Stimulated activated CD4-positive, alpha-beta T cell treated with anti-CD3 and anti-CD28 coated beads, TNF-alpha, amount 100 ng/mL, for 4 hours (primary cell): ENCODE measurements around the gene METTL17.

Experiments used
- DNase-seq, 3 experiments: peaks; one replicate each; pipeline ENCODE4 v3.0.0-alpha.2; 2020; ENCODE audit warnings: low read depth in 3 of 3

METTL17 gene

DNA sequence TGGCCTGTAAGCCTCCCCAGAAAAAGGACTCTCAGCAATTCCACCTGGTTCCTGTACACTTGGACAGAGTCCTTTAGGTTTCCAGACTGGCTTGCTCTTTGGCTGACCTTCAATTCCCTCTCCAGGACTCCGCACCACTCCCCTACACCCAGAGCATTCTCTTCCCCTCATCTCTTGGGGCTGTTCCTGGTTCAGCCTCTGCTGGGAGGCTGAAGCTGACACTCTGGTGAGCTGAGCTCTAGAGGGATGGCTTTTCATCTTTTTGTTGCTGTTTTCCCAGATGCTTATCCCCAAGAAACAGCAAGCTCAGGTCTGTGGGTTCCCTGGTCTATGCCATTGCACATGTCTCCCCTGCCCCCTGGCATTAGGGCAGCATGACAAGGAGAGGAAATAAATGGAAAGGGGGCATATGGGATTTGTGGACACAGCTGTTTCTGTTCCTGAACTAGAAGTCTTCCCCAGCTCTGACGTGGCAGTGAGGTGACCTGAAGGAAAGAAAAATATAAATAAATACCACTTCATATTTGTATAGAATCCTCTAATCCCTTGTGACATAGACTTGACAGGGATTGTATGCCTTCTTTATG lies 53.7 kb downstream of the METTL17 start:
- no peak for DNase-seq

DNA sequence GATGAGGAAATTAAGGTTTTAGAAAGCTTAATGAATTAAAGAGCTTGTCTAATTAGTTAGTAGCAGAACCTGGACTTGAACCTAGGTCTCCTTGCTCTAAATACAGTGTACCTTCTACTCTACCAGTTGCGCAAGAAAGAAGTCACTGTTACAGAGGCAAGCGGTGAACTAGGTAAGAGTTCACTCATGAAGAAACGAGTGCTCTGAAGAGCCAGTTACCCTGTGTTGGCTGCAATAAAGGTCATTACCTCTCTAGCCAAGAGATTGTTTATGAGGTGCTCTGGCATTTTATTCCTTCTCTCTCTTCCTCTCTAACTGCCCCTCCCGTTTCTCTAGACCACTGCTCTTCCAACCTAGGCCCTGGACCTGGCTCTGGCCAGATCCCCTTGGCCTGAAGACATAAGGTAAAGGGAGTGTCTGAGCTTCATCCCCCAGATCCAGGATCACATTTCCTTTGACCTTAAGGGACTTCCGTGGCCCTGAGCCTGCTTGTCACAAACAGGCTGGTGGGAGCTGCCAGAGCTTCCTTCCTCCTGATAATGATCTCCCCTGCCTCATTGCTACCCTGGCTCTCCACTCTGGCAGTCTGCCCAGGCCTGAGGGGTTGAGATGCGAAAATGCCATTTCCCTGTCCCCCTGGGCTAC lies 54.3 kb downstream of the METTL17 start:
- no peak for DNase-seq
